Suppressor macrophage treated with lipopolysaccharide for 1 hour (primary cell): ENCODE data around the gene USP30.
A peak's percentile ranks its signal among the peaks of the same experiment; 100 is the strongest.

Experiments
- DNase-seq, 3 donors: peaks; one replicate each; pipeline ENCODE4 v3.0.0-alpha.2; 2020 to 2022

USP30 gene

GRCh38 chr12:109130297-109131153 is 78.1 kb downstream of the USP30 start:
- no peak for DNase-seq

GRCh38 chr12:109131154-109132050 is 79.0 kb downstream of the USP30 start:
- no peak for DNase-seq

DNA sequence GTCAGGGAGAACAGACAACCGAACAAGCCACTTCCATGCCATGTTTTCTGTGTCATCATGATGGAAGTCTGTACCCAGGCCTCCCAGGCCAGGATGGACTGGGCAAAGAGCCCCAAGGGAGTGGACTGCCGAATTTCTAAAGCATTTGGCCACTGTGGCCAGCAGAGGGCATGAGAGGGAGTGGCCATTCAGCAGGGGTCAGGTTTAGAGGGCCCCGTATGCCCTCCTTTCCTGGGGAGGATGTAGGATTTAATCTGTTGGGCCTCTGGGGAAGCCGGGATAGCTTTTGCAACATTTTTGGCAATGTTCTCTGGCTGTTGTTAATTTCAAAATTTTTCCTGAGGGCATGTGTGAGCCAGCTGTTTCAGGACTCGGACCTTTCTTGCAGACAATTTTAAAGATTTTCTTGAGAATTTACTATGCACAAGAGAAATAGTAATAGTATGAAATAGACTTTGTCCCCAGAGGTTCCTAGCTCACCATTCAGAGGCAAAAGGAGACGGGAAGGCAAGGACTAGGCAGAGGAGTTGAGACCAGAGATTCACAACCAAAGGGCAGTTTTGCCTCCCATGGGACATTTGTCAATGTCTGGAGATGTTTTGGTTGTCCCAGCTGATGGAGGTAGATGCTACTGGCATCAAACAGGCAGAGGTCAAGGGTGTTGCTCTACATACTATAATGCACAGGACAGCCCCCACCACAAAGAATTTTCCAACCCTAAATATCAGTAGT is 82.0 kb downstream of the USP30 start:
- DNase-seq: peak; percentile 36 to 51 (median 39)

DNA sequence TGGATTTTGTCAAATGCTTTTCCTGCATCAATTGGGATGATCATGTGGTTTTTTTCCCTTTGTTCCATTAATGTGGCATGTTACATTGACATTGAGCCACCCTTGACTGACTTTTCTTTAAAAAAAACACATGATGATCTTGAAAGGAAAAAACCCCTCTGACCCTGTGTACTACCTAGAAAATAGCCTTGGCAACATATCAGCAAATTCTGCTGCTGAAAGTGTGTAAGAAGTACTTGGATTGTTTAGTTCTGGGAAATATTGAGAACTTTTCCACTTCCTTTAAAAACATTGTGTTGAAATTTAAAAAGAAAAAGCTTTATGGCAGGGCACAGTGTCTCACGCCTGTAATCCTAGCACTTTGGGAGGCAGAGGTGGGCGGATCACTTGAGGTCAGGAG is 84.7 kb downstream of the USP30 start:
- DNase-seq: no peak
